ENCODE data around the gene UBA3.
A peak's percentile ranks its signal among the peaks of the same experiment; 100 is the strongest.

UBA3 gene

DNA sequence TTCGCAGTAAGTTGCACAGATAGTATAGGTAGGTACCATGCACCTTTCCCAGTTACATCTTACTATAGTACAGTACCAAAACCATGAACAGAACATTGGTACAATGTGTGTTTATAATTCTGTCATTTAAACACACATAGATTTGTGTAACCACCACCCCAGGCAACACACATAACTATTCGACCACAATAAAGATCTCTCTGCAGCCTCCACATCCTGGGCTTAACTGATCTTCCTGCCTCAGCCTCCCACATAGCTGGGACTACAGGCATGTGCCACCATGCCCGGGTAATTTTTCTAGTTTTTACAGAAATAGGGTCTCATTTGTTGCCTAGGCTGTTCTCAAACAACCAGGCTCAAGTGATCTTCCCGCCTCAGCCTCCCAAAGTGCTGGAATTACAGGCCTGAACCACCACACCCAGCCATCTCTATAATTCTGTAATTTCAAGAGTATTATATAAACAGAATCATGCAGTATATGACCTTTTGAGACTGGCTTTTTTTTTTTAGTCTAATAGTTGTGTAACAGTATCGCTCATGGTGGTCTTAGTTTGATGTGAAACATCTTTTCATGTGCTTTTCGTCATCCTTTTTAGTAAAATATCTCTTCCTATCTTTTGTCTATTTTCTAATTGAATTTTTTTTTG lies 14.7 kb downstream of the UBA3 start:
- no peak for DNase-seq (ENCODE audit: low spot score)

- DNase-seq (ENCODE audit: low spot score): no peak
Measured at GRCh38 chr3:69063636-69064035, 16.5 kb downstream of the UBA3 start.

- no peak for DNase-seq (ENCODE audit: low spot score)
Measured at GRCh38 chr3:69059688-69060087, 20.5 kb downstream of the UBA3 start.

GRCh38 chr3:69058947-69059224 lies 21.3 kb downstream of the UBA3 start:
- DNase-seq (ENCODE audit: low spot score): no peak

GRCh38 chr3:69058180-69058946 lies 21.8 kb downstream of the UBA3 start:
- peak; percentile 25 for DNase-seq (ENCODE audit: low spot score)

- no peak for DNase-seq (ENCODE audit: low spot score)
Measured at GRCh38 chr3:69052472-69052898, 27.7 kb downstream of the UBA3 start.

GRCh38 chr3:69051756-69052471 lies 28.3 kb downstream of the UBA3 start, which contains the start of gene TMF1:
TMF1 (minus strand) TSS chr3:69052333; CDS start chr3:69052086, 247 bp downstream.
- peak; percentile 95 for DNase-seq (ENCODE audit: low spot score)

- no peak for DNase-seq (ENCODE audit: low spot score)
Measured at GRCh38 chr3:69048990-69049389, 31.2 kb downstream of the UBA3 start.

DNA sequence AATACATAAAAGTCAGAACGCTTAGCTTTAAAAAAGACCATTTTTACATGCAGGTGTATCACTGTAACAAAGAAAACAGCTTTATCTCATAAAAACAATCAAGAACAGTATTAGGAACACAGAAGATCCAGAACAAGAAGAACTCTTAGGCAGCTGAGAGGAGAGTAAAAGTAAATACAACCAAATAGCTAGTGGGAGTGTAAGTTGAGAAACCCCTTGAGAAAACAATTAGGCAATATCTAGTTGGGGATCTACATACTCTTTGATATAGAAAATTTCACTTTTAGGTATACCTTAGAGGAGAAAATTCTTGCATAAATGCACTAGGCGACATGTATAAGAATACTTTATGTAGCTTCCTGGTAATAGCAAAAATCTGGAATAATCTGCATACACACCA lies 35.6 kb downstream of the UBA3 start:
- no peak for DNase-seq (ENCODE audit: low spot score)

- DNase-seq (ENCODE audit: low spot score): no peak
Measured at GRCh38 chr3:69033470-69033869, 46.7 kb downstream of the UBA3 start.

DNA sequence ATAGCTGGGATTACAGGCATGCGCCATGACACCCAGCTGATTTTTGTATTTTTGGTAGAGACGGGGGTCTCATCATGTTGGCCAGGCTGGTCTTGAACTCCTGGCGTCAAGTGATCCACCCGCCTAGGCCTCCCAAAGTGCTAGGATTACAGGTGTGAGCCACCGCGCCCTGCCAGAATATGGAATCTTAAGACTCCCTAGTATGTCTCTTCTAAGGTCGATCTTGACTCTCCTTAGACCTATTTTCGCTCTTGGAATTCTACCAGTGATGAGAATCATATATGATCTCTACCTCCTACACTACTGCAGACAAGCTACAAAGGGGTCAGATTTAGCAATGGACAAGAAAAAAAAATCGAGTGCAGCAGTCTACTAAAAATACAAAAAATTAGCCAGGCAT lies 47.4 kb downstream of the UBA3 start:
- no peak for DNase-seq (ENCODE audit: low spot score)

DNA sequence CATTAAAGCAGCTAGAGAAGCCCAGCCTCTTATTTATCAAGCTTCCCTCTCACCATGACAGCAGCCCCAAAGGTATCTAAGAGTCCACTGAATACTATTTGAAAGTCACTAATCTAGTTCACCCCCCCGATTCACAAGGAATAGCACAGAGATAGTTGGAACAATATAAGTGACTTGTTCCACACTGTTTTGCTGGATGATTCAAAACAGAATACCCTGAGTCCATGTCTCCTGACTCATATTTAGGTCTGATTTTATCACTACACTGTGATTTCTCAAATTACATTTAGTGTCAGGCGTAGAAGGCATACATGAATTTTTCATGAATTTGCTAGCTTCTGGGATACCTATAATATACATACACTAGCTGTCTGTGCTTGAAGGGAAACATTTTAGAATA lies 48.0 kb downstream of the UBA3 start:
- no peak for DNase-seq (ENCODE audit: low spot score)

- no peak for DNase-seq (ENCODE audit: low spot score)
Measured at GRCh38 chr3:69031635-69032034, 48.5 kb downstream of the UBA3 start.

- DNase-seq (ENCODE audit: low spot score): no peak
Measured at GRCh38 chr3:69020857-69021256, 59.3 kb downstream of the UBA3 start.

DNA sequence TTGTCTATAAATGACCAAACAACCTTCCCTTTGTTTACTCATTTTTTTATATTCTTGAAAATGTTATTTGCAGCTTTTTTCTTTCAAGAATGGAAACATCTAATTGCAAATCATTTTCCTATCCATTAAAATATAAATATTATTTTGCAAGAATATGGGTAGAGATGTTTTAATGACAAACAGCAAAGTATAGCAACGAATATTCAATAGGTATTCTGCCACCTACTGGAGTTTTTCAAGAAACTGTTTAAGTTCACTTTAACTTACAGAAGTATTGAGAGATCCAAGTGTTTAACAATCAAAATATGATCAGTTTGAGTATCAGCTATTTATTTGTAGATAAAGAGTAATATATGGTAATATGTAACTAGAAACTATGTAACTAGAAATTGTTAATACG lies 59.7 kb downstream of the UBA3 start:
- DNase-seq (ENCODE audit: low spot score): no peak

- no peak for DNase-seq (ENCODE audit: low spot score)
Measured at GRCh38 chr3:69016901-69017300, 63.3 kb downstream of the UBA3 start.

GRCh38 chr3:69016102-69016501 lies 64.1 kb downstream of the UBA3 start:
- DNase-seq (ENCODE audit: low spot score): no peak

- DNase-seq (ENCODE audit: low spot score): no peak
Measured at GRCh38 chr3:69014022-69014580, 66.1 kb downstream of the UBA3 start.

DNA sequence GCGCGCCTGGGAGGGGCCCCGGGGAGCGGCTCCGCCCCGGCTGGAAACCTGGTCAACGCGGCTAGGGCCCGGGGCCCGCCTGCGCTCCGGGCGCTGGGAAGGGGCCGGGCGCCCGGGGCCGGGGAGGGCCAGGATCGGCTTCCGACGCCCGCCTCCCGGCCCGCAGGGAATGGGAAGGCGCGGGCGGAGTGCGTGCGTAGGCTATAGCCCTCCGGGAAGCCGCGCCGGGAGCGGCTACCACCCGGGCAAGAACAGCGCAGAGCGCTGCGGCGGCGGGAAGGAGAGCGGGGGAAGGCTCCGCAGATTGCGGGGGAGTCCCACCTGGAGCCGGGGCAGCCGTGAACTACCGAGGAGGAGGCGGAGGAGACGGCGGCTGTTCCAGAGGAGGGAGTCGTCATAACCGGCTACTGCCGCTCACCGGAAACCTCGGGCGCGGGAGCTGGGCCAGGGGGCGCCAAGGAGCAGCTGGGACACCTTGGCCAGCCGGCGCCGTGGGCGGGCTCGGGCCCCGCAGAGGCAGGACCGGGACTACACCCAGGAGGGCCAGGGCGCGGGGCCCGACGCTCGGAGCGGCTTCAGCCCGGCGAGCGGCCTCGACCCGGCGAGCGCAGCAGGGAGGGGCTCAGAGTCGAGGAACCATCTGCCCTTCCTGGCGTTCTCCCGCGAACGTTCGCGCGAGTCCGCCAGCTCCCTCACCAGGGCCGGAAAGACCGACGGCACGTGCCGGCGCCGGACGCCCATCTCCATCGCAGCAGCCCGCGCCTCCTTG lies 66.7 kb downstream of the UBA3 start, which contains the start of gene EOGT:
Gene EOGT (minus strand): TSS at position 432 of the 769 bp plus-strand sequence. CDS start 3,838 bp downstream, outside the sequence.
- DNase-seq (ENCODE audit: low spot score): peak; percentile 79

GRCh38 chr3:69012800-69013252 lies 67.3 kb downstream of the UBA3 start:
- DNase-seq (ENCODE audit: low spot score): peak; percentile 63

GRCh38 chr3:69012100-69012799 lies 67.9 kb downstream of the UBA3 start:
- DNase-seq (ENCODE audit: low spot score): no peak

Data from germinal center (tissue), 1 donor.